NCI-H1694 (cell line): ENCODE data around the gene CTNNA3.

ENCODE experiments used
- DNase-seq: peaks from one replicate; lab custom pipeline; 2025; lab: John Stamatoyannopoulos, UW

The CTNNA3 gene

GRCh38 chr10:67011981-67012380, 684.0 kb downstream of the CTNNA3 start:
- no peak for DNase-seq

DNA sequence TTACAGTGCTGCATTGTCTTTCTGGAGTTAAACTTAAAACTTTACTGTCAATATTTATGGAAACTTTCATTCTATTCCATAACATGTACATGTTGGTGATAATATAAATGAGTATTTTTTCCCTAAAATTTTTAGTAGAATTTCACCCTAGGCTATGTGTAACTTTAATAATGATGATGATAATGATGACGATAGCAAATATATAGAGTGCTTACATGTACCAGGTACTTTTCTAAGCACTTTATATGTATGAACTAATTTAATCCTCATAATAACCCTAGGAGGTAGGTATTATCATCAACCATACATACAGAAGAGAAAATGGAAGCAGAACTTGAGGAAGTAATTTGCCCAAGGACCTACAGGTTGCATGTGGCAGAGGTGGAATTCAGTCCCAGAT, 684.5 kb downstream of the CTNNA3 start:
- DNase-seq: no peak

GRCh38 chr10:67005981-67006380, 690.0 kb downstream of the CTNNA3 start:
- DNase-seq: no peak

DNA sequence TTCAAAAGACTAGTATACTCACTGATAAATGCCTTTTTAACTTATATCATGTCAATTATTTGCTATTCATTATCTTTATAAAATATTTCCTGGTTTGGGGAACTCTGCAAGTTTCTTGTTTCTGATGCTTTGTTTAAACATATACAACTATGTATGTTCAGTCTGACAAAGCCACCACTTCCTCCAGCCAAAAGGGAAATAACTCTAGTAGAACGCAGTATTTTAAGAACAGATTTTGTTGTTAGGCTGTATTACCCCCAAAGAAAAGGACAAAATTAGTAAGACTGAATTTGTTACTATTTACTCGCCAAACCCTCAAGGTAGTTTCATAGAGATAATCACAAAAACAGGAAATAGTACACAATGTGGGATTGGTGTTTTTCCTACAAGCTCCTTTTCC, 691.3 kb downstream of the CTNNA3 start:
- no peak for DNase-seq

DNA sequence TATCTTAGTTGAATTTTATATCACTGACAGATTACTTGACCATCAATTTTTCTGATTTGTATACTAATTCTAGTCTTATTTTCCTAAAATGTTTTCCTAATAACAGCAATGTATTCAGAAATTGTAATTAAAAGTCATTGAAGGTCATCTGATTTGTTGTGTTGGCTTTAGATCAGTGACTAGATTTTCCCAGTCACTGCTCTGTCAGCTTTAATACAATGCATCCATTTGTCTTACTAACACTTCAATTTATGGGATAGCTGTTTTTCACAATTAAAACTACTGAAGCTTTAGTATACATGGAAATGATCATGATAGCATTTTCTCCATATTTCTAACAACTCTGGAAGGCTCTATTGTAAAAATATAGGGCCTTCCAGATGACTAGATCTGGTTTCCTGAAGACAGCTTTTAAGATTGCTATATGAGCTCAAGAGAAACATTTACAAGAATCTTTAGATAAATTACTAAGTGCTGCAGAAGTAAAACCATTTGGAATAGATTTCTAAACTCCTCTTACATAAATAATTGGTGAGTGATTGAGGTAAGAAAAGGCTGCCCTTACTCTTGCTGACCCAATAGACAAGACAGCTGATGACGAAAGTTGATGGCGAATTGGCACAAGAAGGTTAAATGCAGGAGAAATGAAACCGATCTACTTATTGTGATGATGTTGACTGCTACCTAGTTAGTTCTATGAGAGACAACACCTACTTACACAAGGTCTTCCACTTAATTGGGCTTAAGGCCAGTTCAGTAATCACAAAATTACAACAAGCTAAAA, 696.0 kb downstream of the CTNNA3 start:
- DNase-seq: no peak

GRCh38 chr10:66996996-66997395, 699.0 kb downstream of the CTNNA3 start:
- no peak for DNase-seq

GRCh38 chr10:66990143-66990830, 705.7 kb downstream of the CTNNA3 start:
- no peak for DNase-seq

DNA sequence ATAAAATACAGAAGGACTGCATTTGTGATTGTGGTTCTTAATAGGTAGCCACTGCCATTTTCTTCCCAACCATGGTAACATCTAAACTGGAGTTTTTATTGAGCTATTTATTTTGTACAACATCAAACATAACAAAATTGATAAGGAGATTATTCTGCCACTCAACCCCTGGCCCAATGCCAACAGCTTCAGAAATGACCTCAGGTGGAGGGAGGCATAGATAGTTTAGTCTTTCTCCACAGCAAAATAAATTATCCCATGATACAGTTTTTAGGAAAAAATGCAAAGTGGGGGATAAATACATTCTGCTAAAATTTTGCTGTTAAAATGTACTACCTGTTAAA, 712.5 kb downstream of the CTNNA3 start:
- no peak for DNase-seq

- DNase-seq: no peak
These were observed 713.1 kb downstream of the CTNNA3 start for GRCh38 chr10:66982792-66983474.

GRCh38 chr10:66982053-66982420, 714.0 kb downstream of the CTNNA3 start:
- DNase-seq: no peak

GRCh38 chr10:66981361-66982052, 714.5 kb downstream of the CTNNA3 start:
- no peak for DNase-seq

GRCh38 chr10:66980246-66980815, 715.7 kb downstream of the CTNNA3 start:
- DNase-seq: no peak

- no peak for DNase-seq
These were observed 731.0 kb downstream of the CTNNA3 start for GRCh38 chr10:66964946-66965345.

- no peak for DNase-seq
These were observed 737.5 kb downstream of the CTNNA3 start for GRCh38 chr10:66958466-66958865.

DNA sequence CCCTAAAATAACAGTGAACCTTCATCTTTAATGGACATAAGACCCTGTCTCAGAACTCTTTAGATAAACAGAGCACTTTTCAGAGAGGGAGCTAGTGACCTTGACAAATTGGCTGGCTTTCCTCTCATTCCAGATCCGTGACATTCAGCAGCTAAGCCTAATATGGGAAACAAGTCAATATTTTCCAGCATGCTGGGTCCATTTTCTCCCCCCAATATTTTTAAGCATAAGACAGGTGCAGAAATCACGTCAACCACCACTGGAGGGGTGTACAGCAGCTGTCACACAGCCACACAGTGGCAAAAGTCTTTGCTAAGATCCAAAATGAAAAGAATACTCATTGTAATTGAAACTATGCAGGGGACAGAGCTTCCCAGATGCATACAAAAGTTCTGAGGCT, 744.1 kb downstream of the CTNNA3 start:
- DNase-seq: no peak

- DNase-seq: no peak
These were observed 752.4 kb downstream of the CTNNA3 start for GRCh38 chr10:66943590-66943989.

GRCh38 chr10:66942407-66942806, 753.6 kb downstream of the CTNNA3 start:
- DNase-seq: no peak

DNA sequence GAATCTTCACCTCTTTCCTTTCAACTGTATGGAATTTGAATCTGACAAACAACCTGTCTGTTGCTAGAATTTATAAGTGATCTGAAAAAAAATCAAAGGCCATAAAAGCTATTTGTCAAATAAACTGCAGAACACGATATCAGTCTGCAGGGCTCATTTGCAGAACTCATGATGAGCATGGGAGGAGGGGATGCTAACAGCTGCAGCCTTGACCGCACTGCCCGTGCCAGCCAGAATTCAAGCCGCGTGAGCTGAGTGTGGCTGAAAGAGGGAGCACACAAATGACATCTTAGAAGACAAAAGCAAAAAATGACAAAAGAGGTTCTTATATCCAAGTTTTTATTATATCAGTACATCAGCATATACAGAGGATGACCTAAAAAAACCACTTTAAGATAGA, 754.5 kb downstream of the CTNNA3 start:
- no peak for DNase-seq

- no peak for DNase-seq
These were observed 755.0 kb downstream of the CTNNA3 start for GRCh38 chr10:66940965-66941364.

DNA sequence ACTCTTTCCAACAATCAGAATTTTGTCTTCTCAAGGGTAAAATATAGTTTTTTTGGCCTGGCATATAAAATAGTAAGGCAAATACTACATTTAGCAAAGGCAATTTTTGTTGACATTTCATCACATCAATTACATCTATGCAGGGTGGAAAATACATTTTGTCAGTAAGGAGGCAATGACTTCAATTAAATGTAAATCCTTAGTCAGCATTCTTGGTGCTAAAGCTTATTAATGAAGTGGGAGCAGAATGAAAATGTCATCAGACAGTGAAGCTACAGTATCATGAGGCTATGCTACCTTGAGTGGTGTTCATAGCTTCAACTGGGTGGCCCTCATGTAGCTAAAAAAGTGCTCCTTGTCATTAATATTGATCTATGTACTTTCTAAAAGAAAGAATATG, 761.3 kb downstream of the CTNNA3 start:
- DNase-seq: no peak

GRCh38 chr10:66931949-66932343, 764.0 kb downstream of the CTNNA3 start:
- DNase-seq: no peak

GRCh38 chr10:66931340-66931948, 764.6 kb downstream of the CTNNA3 start:
- peak; percentile 23 for DNase-seq
